GM10266 (cell line): ENCODE data around the gene HERC2.
"Not testable (repeated sequence)": the region's sequence is repeated elsewhere in the genome, so short reads cannot be mapped to it uniquely, and the experiment has no call there.

Source experiments
- DNase-seq: peaks from one replicate; pipeline ENCODE4 v3.0.0; 2012; ENCODE audit errors: extremely low spot score
- TF ChIP-seq, protein P1 (sequence below): IDR thresholded peaks from 2 replicates; pipeline ENCODE4 v1.5.1; 2012; ENCODE audit warnings: mild to moderate bottlenecking, low read depth; ENCODE audit not compliant: control insufficient read depth, insufficient read depth; ENCODE audit errors: missing control alignments

Gene HERC2

GRCh38 chr15:28179270-28179669, 142.7 kb downstream of the HERC2 start:
- TF ChIP-seq, protein P1, sequence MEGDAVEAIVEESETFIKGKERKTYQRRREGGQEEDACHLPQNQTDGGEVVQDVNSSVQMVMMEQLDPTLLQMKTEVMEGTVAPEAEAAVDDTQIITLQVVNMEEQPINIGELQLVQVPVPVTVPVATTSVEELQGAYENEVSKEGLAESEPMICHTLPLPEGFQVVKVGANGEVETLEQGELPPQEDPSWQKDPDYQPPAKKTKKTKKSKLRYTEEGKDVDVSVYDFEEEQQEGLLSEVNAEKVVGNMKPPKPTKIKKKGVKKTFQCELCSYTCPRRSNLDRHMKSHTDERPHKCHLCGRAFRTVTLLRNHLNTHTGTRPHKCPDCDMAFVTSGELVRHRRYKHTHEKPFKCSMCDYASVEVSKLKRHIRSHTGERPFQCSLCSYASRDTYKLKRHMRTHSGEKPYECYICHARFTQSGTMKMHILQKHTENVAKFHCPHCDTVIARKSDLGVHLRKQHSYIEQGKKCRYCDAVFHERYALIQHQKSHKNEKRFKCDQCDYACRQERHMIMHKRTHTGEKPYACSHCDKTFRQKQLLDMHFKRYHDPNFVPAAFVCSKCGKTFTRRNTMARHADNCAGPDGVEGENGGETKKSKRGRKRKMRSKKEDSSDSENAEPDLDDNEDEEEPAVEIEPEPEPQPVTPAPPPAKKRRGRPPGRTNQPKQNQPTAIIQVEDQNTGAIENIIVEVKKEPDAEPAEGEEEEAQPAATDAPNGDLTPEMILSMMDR, result no peak
- DNase-seq, result no peak

- no peak for DNase-seq
- TF ChIP-seq, protein P1, result no peak
These were observed 143.3 kb downstream of the HERC2 start for GRCh38 chr15:28178727-28179126.

- no peak for DNase-seq
- TF ChIP-seq, protein P1, result no peak
These were observed 143.7 kb downstream of the HERC2 start for GRCh38 chr15:28178290-28178689.

DNA sequence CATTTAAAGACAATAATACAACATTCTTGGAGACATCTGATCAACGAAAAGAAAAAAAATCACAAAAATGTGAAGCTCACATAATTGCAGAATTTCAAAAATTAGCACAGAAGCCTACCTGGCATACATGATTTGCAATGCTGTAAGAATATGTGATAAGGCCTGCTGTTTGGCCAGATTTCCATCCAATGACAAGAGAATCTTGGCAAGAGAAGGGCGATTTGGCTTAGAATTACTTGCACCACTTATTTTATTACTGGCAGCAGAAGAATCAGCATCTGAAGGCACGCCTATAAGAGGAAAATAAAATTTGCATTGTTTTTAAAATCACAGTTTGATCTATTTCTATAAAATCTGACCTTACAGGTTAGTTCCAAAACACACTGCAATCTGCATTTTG, 152.6 kb downstream of the HERC2 start:
- DNase-seq, result no peak
- TF ChIP-seq, protein P1, result no peak

- not testable (repeated sequence) for DNase-seq
These were observed 153.4 kb downstream of the HERC2 start for GRCh38 chr15:28168405-28169121.

- no peak for DNase-seq
- TF ChIP-seq, protein P1, result no peak
These were observed 154.9 kb downstream of the HERC2 start for GRCh38 chr15:28167042-28167441.

DNA sequence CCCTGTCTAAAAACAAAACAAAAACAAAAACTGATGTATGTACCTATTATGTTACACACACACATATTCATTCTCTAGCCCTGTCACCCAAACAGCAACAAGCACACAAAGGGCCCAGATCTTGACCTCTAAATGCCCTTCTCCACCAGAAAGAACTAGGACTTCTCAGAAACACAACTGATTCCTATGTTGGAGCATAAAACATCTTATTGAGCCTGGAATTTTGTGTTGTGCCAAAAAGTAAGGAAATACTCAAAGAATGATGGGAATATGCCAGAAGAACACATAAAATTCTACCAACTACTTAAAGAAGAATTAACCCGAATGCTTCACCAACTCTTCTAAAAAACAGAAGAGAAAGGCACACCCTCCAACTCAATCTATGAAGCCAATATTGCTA, 156.2 kb downstream of the HERC2 start:
- DNase-seq, result no peak
- TF ChIP-seq, protein P1, result no peak

- TF ChIP-seq, protein P1, result no peak
- no peak for DNase-seq
These were observed 157.1 kb downstream of the HERC2 start for GRCh38 chr15:28164876-28165275.
